ENCODE data around the gene HYAL2.
A peak's percentile ranks its signal among the peaks of the same experiment; 100 is the strongest.

HYAL2 gene

GRCh38 chr3:50302095-50303012 is 20.2 kb downstream of the HYAL2 start:
- no peak for DNase-seq

GRCh38 chr3:50300681-50301254 is 21.8 kb downstream of the HYAL2 start:
- DNase-seq, result no peak

- no peak for DNase-seq
These were observed 22.4 kb downstream of the HYAL2 start for GRCh38 chr3:50299929-50300680.

- no peak for DNase-seq
These were observed 23.0 kb downstream of the HYAL2 start for GRCh38 chr3:50299638-50299928.

DNA sequence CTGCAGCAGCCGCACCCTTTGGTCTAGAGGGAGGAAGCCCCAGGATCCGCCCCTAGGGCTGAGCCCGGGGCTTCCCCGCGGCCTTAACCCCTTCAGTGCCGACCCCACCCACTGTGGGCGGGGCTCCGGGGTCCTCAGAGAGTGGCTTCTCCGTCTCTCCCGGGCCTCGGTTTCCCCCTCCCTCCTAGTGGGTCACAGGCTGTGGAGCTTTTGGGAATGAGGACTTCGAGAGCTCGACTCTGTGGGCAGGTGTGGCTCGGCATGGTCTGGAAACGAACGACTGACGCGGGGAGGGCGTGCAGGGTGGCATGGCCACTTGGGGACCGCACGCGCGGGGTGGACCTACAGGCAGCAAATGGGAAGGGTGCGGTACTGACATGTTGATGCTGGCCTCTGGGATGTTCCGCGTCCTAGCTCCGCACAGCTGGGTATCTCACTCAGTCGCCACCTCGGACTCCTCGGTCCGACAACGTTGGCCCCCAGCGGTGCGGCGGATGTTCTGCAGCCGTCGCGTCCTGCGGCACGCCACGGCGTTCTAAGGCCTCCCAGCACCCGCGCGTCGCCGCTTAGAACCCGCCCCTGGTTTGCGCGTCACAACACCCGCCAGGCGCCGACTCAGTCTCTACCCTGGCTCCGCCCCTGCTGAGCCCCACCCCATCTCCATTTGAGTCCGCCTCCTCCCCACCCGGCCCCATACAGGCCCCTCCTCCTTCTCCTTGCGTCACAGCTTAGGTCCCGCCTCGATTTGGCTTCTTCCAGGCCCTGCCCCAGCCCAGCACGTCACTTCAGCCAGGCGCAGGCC is 23.5 kb downstream of the HYAL2 start, which contains the start of the genes HYAL3 and NAA80:
TSS of gene HYAL3 (minus strand) at position 570 of the 802 bp plus-strand sequence. CDS start 3,803 bp downstream, outside the sequence.
TSS of gene NAA80 (minus strand) at position 570 of the 802 bp plus-strand sequence. CDS start 1,942 bp downstream, outside the sequence.
- peak; percentile 88 to 89 for DNase-seq

DNA sequence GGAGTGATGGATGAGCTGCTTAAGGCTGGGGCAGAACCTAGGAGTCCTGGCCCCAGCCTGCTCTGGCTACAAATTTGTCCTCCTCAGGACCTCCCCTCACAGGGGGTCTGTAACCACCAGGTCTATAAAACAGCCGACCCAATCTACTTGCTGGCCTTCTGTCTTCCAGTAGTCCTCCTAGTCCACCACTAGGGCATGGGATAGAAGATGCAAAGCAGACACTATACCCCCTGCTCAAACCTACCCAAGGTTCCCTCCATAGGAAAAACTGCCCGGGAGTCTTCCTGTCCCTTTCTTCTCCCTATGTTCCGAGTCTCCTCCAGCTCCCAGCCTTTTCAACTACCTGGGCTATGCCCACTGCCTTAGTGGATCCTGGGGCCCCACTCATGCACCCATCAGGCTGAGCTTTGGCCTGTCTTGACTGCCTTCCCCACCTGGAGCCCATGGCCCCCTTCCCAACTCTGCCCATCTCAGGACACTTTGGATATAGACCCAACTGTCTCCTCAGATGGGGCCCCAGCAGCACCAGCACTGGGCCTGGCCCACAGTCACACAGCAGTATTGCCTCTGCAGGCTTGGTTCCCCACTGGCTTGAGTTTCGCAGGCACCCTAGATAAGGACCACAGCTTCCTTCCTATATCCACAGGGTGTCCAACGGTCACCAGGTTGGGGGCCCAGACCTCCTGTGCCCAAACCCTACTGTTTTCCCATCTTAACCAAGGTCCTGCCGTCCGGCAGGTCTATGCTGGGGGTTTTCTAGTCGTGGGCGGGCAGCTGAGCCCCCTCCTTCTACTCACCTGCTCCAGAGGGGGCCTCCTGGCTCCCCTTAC is 24.4 kb downstream of the HYAL2 start:
- DNase-seq, result no peak

DNA sequence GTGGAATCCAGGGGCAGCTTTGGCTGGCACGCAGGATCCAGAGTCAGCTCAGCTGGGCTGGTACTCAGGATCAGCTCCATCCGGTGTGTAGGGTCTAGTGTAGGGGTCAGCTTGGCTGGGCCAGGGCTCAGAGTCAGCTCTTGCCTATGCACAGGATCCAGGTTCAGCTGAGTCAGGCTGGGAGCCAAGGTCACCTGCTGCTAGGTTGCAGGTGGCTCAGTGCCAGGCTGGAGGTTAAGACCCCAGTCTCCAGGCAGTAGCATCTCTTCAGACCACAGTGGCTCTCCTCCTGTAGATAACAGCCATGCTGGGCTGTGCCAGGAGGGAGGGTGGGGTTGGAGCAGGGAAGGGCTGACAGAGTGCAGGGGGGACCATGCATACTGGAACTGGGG is 25.2 kb downstream of the HYAL2 start:
- no peak for DNase-seq

DNA sequence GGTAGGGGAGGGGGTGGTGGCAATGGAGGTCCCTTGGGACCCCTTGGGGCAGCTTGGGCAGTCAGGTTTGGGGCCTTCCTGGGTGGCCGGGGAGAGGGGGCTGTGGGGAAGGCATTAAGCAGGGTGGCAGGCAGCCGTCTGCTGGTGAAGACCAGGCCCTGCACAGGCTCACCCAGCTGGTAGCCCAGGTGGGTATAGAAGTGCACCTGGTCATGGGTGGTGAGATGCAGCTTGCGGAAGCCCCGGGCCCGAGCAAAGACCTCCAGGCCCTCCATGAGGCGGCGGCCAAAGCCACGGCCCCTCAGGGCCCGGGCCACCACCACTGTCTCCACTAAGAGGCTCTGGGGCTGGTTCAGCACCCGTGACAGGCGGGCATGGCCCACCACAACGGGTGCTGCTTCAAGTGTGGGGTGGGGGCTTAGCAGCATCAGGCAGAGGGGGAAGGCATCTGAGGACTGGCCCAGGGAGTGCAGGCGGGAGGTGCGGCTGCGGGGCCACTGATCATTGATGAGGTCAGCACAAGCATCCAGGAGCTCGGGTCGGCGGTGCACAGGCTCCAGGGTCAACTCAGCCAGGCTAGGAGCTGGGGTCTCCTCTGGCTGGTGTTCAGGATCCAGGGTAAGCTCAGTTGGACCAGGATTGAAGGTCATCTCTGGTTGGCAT is 25.7 kb downstream of the HYAL2 start:
- no peak for DNase-seq

GRCh38 chr3:50295553-50296431 is 26.8 kb downstream of the HYAL2 start:
- no peak for DNase-seq

GRCh38 chr3:50294492-50295403 is 27.8 kb downstream of the HYAL2 start:
- no peak for DNase-seq

DNA sequence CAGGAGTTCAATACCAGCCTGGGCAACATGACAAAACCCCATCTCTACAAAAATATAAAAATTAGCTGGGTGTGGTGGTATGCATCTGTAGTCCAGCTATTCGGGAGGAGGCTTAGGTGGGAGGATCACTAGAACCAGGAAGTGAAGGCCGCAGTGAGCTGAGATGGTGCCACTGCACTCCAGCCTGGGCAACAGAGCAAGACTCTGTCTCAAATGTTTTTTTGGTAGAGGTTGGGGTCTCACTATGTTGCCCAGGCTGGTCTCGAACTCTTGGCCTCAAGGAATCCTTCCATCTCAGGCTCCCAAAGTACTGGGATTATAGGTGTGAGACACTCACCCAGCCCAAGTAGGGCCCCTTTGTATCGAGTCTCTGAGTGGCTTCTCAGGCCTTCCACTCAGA is 28.5 kb downstream of the HYAL2 start:
- no peak for DNase-seq

DNA sequence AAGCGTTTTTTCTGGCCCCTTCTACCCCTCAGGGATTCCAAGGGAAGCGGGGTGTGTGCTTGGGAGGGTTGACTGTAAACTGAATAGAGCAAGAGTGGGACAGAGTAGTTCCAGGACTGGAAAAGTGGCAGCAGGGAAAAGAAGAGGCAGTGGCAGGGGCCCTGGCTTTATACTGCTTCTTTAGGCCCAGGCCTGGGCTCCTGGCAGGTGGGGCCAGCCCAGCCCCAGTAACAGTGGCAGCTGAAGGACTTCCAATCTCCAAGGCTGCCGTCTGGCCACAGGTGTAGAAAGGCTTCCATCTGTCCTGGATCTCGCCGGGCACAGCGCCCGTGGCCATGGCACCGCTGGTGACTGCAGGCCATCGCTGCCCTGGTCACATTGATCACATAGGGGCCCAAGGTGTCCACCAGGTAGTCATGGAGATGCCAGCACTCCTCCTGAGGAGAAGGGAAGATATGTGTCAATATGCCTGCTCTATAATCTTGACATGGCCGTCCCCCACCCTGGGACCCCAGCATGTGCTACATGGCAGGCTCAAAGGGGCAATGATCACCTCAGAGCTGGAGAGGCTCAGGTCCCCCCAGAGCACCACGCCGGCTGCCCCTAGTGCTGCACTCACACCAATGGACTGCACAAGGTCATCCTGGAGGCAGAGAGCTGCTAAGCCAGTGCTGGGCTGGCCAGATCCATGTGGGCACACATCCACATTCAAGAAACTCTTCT is 29.3 kb downstream of the HYAL2 start:
- no peak for DNase-seq

DNA sequence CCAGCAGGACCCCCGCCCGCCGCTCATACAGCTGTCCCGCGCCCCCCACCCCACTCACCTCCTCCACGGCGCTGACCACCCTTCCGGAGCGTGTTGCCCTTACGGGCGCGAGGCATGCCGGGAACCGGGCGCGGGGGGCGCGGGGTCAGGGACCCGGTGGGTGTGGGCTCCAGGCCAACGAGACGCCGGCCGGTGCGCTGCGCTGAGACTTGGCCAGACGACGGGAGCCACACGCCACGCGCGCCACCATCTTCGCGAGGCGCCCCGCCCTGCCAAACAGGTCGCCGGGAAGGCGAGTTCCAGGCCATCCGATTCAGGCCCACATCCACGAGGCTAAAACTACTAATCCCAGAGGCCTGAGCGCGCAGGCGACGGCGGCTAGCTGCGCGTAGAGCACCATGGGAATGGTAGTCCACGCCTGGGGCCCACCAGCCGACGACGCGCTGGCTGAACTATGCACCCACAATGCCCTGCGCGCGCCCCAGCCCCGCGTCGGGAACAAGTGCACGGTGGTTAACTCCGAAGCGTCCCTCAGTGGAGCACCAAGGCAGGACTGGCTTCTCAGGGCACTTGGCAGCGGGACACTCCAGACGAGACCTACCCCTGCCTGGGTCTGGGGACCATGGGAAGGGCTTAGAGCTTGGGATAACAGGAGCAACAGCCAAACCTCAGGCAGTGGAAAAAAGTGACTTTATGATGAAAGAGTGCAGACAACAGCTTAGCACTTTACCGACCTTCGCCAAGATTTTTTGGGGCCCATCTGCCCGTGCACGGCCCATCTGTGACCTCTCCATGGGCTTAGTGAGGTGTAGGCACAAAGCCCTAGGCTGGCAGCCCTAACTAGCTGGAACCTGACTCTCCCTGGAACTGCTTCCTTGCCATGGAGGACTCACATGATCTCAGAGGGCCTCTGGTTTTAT is 30.1 kb downstream of the HYAL2 start, which contains the start of gene IFRD2:
TSS of gene IFRD2 (minus strand) at position 271 of the 920 bp plus-strand sequence. CDS start at position 116, 155 bp downstream.
- peak; percentile 91 to 92 for DNase-seq

DNA sequence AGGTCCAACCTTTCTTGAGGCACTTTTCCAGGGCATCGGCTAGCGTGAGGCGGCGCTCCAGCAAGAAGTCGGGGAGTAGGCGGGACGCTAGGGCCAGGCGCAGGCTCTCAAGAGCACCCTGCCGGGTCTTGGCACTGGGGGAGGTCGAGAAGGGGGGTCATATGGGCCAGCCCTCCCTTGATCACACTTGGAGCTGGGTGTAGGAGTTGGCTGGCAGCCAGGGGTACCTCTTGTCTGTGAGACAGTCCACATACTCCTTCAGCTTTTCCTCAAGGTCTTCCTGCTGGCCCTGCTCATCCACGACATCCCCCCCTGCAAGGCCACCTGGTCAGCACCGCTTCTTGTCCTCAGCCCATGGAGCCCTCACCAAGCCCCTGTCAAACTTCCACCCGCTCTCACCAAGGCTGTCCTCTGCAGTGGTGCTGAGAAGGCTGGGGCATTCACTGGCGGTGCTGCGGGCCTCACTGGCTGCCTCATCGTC is 32.3 kb downstream of the HYAL2 start:
- DNase-seq, result no peak

GRCh38 chr3:50289130-50289529 is 33.4 kb downstream of the HYAL2 start:
- DNase-seq, result no peak

DNA sequence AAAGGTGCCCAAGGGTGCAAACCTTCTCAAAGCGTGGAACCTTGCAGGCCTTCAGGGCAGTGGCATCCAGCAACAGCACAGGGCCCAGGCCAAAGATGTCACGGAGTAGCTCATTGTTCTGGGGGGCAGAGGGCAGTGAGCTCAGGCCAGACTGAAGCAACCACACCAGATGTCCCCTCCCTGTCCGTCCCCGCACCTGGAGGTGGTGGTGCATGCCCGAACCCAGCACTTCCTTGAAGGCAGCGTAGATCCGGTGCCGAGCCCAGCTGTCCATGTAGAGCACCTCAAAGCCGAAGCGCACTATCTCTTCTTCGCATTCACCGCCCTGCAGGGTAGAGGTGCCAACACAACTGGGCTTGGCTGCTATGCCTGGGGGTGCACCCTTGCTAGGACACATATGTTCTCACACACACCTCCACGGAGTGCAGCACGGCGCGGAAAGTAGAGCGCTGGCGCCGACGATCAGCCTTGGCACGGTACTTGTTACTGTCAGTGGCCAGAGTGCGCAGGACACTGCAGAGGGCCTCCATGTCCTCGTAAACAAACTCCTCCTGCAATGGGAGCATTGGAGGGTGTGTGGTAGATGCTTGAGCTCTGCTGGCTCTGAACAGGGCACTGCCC is 34.0 kb downstream of the HYAL2 start:
- no peak for DNase-seq

Data from NCI-H1930 (cell line).